ENCODE measurements around the gene WASF2.

The WASF2 gene

GRCh38 chr1:27400082-27400962, 89.6 kb downstream of the WASF2 start:
- H3K9me3 ChIP-seq (ENCODE audit: control insufficient read depth in 1 of 2, low read length in 2 of 2), result no peaks in the 10 kb centered on the region
- H3K27ac ChIP-seq (ENCODE audit: low read depth, low read length), result no peak overlapping the region
- peaks cover 4 to 13% of the 10 kb centered on the region in 2 donors for H3K36me3 ChIP-seq (ENCODE audit: control insufficient read depth in 1 of 2, insufficient read depth in 2 of 2, low read length in 2 of 2)
- H3K4me1 ChIP-seq (ENCODE audit: control insufficient read depth in 1 of 2, insufficient read depth in 2 of 2, low read length in 2 of 2), result peaks cover 9 to 19% of the 10 kb centered on the region in 2 donors
- H3K27me3 ChIP-seq (ENCODE audit: control insufficient read depth in 1 of 2, insufficient read depth in 2 of 2, low read length in 2 of 2), result no peaks in the 10 kb centered on the region
- no peak overlapping the region for H3K9ac ChIP-seq (ENCODE audit: low read depth in 1 of 2, low read length in 2 of 2)
- H3K4me3 ChIP-seq (ENCODE audit: low read depth in 1 of 2, low read length in 2 of 2), result no peak overlapping the region

DNA sequence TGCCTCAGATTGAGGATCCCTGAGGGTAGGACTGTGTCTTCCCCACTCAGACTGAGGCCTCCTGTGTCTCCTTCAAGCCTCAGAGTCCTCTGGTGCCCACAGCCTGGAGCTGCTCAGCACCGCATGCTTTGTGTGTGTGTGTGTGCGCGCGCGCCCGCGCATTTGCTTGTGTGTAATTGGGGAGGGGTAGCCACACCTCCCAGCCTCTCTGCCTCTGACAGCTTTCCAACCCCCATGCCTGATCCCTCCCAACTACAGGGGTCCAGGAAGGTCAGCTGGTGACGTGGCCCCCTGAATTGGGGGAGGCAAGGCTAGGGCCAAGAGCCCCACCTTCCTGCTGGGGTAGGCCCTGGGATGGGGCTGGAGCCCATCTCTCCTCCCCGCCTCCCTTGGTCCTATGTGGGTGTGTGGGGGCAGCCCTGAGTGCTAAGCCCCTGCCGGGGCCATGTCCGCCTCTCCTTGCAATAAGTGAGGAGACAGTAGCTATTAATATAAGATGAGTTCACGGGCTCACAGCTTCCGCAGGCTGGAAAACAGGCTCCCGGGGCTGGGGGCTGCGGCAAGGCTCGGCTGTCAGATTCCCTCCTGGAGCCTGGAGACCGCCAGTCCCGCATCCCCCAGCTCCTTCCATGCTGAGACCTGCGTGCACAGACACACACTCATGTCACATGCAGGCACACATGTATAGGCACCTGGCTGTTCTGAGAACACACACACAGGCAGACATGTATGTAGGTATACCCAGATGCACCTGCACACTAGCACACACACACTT, 90.5 kb downstream of the WASF2 start:
- Histone ChIP-seq H3K27me3 (ENCODE audit: control insufficient read depth in 1 of 2, insufficient read depth in 2 of 2, low read length in 2 of 2) (no peaks in the 10 kb centered on the region), H3K36me3 (ENCODE audit: control insufficient read depth in 1 of 2, insufficient read depth in 2 of 2, low read length in 2 of 2) (peaks cover 3 to 7% of the 10 kb centered on the region in 2 donors), H3K27ac (ENCODE audit: low read depth, low read length) (no peak overlapping the region), H3K4me3 (ENCODE audit: low read depth in 1 of 2, low read length in 2 of 2) (no peak overlapping the region), H3K9ac (ENCODE audit: low read depth in 1 of 2, low read length in 2 of 2) (no peak overlapping the region), H3K4me1 (ENCODE audit: control insufficient read depth in 1 of 2, insufficient read depth in 2 of 2, low read length in 2 of 2) (peaks cover 9 to 19% of the 10 kb centered on the region in 2 donors), H3K9me3 (ENCODE audit: control insufficient read depth in 1 of 2, low read length in 2 of 2) (no peaks in the 10 kb centered on the region)

- Histone ChIP-seq H3K27me3 (ENCODE audit: control insufficient read depth in 1 of 2, insufficient read depth in 2 of 2, low read length in 2 of 2) (no peaks in the 10 kb centered on the region), H3K4me1 (ENCODE audit: control insufficient read depth in 1 of 2, insufficient read depth in 2 of 2, low read length in 2 of 2) (peaks cover 9 to 14% of the 10 kb centered on the region in 2 donors), H3K27ac (ENCODE audit: low read depth, low read length) (no peak overlapping the region), H3K9me3 (ENCODE audit: control insufficient read depth in 1 of 2, low read length in 2 of 2) (no peaks in the 10 kb centered on the region), H3K4me3 (ENCODE audit: low read depth in 1 of 2, low read length in 2 of 2) (no peak overlapping the region), H3K36me3 (ENCODE audit: control insufficient read depth in 1 of 2, insufficient read depth in 2 of 2, low read length in 2 of 2) (peaks cover 0 to 3% of the 10 kb centered on the region in 2 donors), H3K9ac (ENCODE audit: low read depth in 1 of 2, low read length in 2 of 2) (no peak overlapping the region)
Observed at GRCh38 chr1:27398405-27399149, 91.4 kb downstream of the WASF2 start.

- Histone ChIP-seq H3K36me3 (ENCODE audit: control insufficient read depth in 1 of 2, insufficient read depth in 2 of 2, low read length in 2 of 2) (no peaks in the 10 kb centered on the region), H3K9me3 (ENCODE audit: control insufficient read depth in 1 of 2, low read length in 2 of 2) (no peaks in the 10 kb centered on the region), H3K9ac (ENCODE audit: low read depth in 1 of 2, low read length in 2 of 2) (no peak overlapping the region), H3K4me3 (ENCODE audit: low read depth in 1 of 2, low read length in 2 of 2) (no peak overlapping the region), H3K27me3 (ENCODE audit: control insufficient read depth in 1 of 2, insufficient read depth in 2 of 2, low read length in 2 of 2) (no peaks in the 10 kb centered on the region), H3K4me1 (ENCODE audit: control insufficient read depth in 1 of 2, insufficient read depth in 2 of 2, low read length in 2 of 2) (peaks cover 5 to 10% of the 10 kb centered on the region in 2 donors), H3K27ac (ENCODE audit: low read depth, low read length) (no peak overlapping the region)
Observed at GRCh38 chr1:27397749-27398148, 92.2 kb downstream of the WASF2 start.

GRCh38 chr1:27397110-27397509, 92.9 kb downstream of the WASF2 start:
- Histone ChIP-seq H3K27ac (ENCODE audit: low read depth, low read length) (no peak overlapping the region), H3K4me3 (ENCODE audit: low read depth in 1 of 2, low read length in 2 of 2) (no peak overlapping the region), H3K36me3 (ENCODE audit: control insufficient read depth in 1 of 2, insufficient read depth in 2 of 2, low read length in 2 of 2) (no peaks in the 10 kb centered on the region), H3K9me3 (ENCODE audit: control insufficient read depth in 1 of 2, low read length in 2 of 2) (no peaks in the 10 kb centered on the region), H3K27me3 (ENCODE audit: control insufficient read depth in 1 of 2, insufficient read depth in 2 of 2, low read length in 2 of 2) (no peaks in the 10 kb centered on the region), H3K4me1 (ENCODE audit: control insufficient read depth in 1 of 2, insufficient read depth in 2 of 2, low read length in 2 of 2) (peaks cover under 1 to 7% of the 10 kb centered on the region in 2 donors), H3K9ac (ENCODE audit: low read depth in 1 of 2, low read length in 2 of 2) (no peak overlapping the region)

- no peak overlapping the region for H3K9ac ChIP-seq (ENCODE audit: low read depth in 1 of 2, low read length in 2 of 2)
- H3K4me1 ChIP-seq (ENCODE audit: control insufficient read depth in 1 of 2, insufficient read depth in 2 of 2, low read length in 2 of 2), result peaks cover 7 to 16% of the 10 kb centered on the region in 2 donors
- H3K9me3 ChIP-seq (ENCODE audit: control insufficient read depth in 1 of 2, low read length in 2 of 2), result no peaks in the 10 kb centered on the region
- H3K4me3 ChIP-seq (ENCODE audit: low read depth in 1 of 2, low read length in 2 of 2), result no peak overlapping the region
- no peaks in the 10 kb centered on the region for H3K36me3 ChIP-seq (ENCODE audit: control insufficient read depth in 1 of 2, insufficient read depth in 2 of 2, low read length in 2 of 2)
- H3K27ac ChIP-seq (ENCODE audit: low read depth, low read length), result no peak overlapping the region
- no peaks in the 10 kb centered on the region for H3K27me3 ChIP-seq (ENCODE audit: control insufficient read depth in 1 of 2, insufficient read depth in 2 of 2, low read length in 2 of 2)
Observed at GRCh38 chr1:27395441-27396195, 94.3 kb downstream of the WASF2 start.

DNA sequence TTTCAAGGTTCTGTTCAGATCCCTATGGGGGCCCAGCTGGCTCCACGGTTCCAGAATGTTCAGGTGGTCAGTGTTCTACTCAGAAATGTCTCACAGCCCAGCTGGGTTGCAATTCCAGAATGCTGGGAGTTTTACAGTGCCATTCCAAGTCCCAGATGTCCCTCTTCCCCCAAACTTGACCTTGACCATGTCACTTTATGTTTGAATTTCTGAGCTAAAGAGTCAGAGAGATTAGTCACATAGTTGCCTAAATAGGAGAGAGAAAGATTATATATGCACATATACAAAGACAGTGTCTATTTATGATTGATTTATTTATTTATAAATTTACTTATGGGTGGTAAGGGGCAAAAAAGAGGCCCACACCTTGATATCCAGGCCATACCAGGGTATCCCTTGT, 95.0 kb downstream of the WASF2 start:
- Histone ChIP-seq H3K4me3 (ENCODE audit: low read depth in 1 of 2, low read length in 2 of 2) (no peak overlapping the region), H3K27me3 (ENCODE audit: control insufficient read depth in 1 of 2, insufficient read depth in 2 of 2, low read length in 2 of 2) (no peaks in the 10 kb centered on the region), H3K27ac (ENCODE audit: low read depth, low read length) (no peak overlapping the region), H3K4me1 (ENCODE audit: control insufficient read depth in 1 of 2, insufficient read depth in 2 of 2, low read length in 2 of 2) (peaks cover 7 to 16% of the 10 kb centered on the region in 2 donors), H3K9ac (ENCODE audit: low read depth in 1 of 2, low read length in 2 of 2) (no peak overlapping the region), H3K36me3 (ENCODE audit: control insufficient read depth in 1 of 2, insufficient read depth in 2 of 2, low read length in 2 of 2) (no peaks in the 10 kb centered on the region), H3K9me3 (ENCODE audit: control insufficient read depth in 1 of 2, low read length in 2 of 2) (no peaks in the 10 kb centered on the region)

GRCh38 chr1:27394282-27394658, 95.7 kb downstream of the WASF2 start:
- Histone ChIP-seq H3K9me3 (ENCODE audit: control insufficient read depth in 1 of 2, low read length in 2 of 2) (no peaks in the 10 kb centered on the region), H3K9ac (ENCODE audit: low read depth in 1 of 2, low read length in 2 of 2) (no peak overlapping the region), H3K4me1 (ENCODE audit: control insufficient read depth in 1 of 2, insufficient read depth in 2 of 2, low read length in 2 of 2) (peaks cover 7 to 16% of the 10 kb centered on the region in 2 donors), H3K4me3 (ENCODE audit: low read depth in 1 of 2, low read length in 2 of 2) (no peak overlapping the region), H3K27ac (ENCODE audit: low read depth, low read length) (no peak overlapping the region), H3K27me3 (ENCODE audit: control insufficient read depth in 1 of 2, insufficient read depth in 2 of 2, low read length in 2 of 2) (no peaks in the 10 kb centered on the region), H3K36me3 (ENCODE audit: control insufficient read depth in 1 of 2, insufficient read depth in 2 of 2, low read length in 2 of 2) (no peaks in the 10 kb centered on the region)

- H3K4me1 ChIP-seq (ENCODE audit: control insufficient read depth in 1 of 2, insufficient read depth in 2 of 2, low read length in 2 of 2), result peaks cover 7 to 16% of the 10 kb centered on the region in 2 donors
- H3K27ac ChIP-seq (ENCODE audit: low read depth, low read length), result no peak overlapping the region
- no peaks in the 10 kb centered on the region for H3K9me3 ChIP-seq (ENCODE audit: control insufficient read depth in 1 of 2, low read length in 2 of 2)
- H3K9ac ChIP-seq (ENCODE audit: low read depth in 1 of 2, low read length in 2 of 2), result no peak overlapping the region
- no peak overlapping the region for H3K4me3 ChIP-seq (ENCODE audit: low read depth in 1 of 2, low read length in 2 of 2)
- no peaks in the 10 kb centered on the region for H3K27me3 ChIP-seq (ENCODE audit: control insufficient read depth in 1 of 2, insufficient read depth in 2 of 2, low read length in 2 of 2)
- H3K36me3 ChIP-seq (ENCODE audit: control insufficient read depth in 1 of 2, insufficient read depth in 2 of 2, low read length in 2 of 2), result no peaks in the 10 kb centered on the region
Observed at GRCh38 chr1:27393641-27394281, 96.2 kb downstream of the WASF2 start.
